NK-92 treated with Interleukin-12 subunit alpha and Interleukin-12 subunit beta, amount 100 ng/mL, for 24 hours (cell line): ENCODE results near the gene PRDM10.
"Not testable (repeated sequence)": the region's sequence is repeated elsewhere in the genome, so short reads cannot be mapped to it uniquely, and the experiment has no call there.

Experiments
- DNase-seq: peaks from one replicate; lab custom pipeline; 2025; lab: John Stamatoyannopoulos, UW

The PRDM10 gene

GRCh38 chr11:129895126-129896041, 107.3 kb downstream of the PRDM10 start, which contains the start of gene NFRKB:
Gene NFRKB (minus strand): TSS chr11:129895578. CDS start chr11:129892849, 2,729 bp downstream.
- peak; percentile 65 for DNase-seq

GRCh38 chr11:129894278-129895125, 108.1 kb downstream of the PRDM10 start:
- DNase-seq = no peak

GRCh38 chr11:129888451-129888850, 114.2 kb downstream of the PRDM10 start:
- no peak for DNase-seq

- DNase-seq = no peak
Observed at GRCh38 chr11:129885381-129885780, 117.3 kb downstream of the PRDM10 start.

GRCh38 chr11:129884581-129884980, 118.1 kb downstream of the PRDM10 start:
- DNase-seq = no peak

- DNase-seq = no peak
Observed at GRCh38 chr11:129881570-129882170, 121.0 kb downstream of the PRDM10 start.

GRCh38 chr11:129880311-129880710, 122.3 kb downstream of the PRDM10 start:
- DNase-seq = no peak

GRCh38 chr11:129871914-129872313, 130.7 kb downstream of the PRDM10 start:
- DNase-seq = no peak

- DNase-seq = not testable (repeated sequence)
Observed at GRCh38 chr11:129868626-129869025, 134.0 kb downstream of the PRDM10 start.

GRCh38 chr11:129866311-129866710, 136.3 kb downstream of the PRDM10 start:
- DNase-seq = no peak

GRCh38 chr11:129865701-129866100, 136.9 kb downstream of the PRDM10 start:
- no peak for DNase-seq

GRCh38 chr11:129864811-129865210, 137.8 kb downstream of the PRDM10 start:
- DNase-seq = no peak

- DNase-seq = no peak
Observed at GRCh38 chr11:129861702-129862522, 140.7 kb downstream of the PRDM10 start.

GRCh38 chr11:129856036-129856435, 146.6 kb downstream of the PRDM10 start:
- DNase-seq = no peak

- DNase-seq = no peak
Observed at GRCh38 chr11:129855086-129855485, 147.5 kb downstream of the PRDM10 start.

GRCh38 chr11:129854232-129854805, 148.3 kb downstream of the PRDM10 start:
- DNase-seq = no peak

GRCh38 chr11:129853518-129854231, 149.0 kb downstream of the PRDM10 start:
- peak; percentile 11 for DNase-seq

GRCh38 chr11:129852125-129852740, 150.4 kb downstream of the PRDM10 start:
- DNase-seq = no peak
